ENCODE measurements around the gene CCDC61. TPM values are rescaled to one million over a fixed set of nuclear protein-coding genes. Genes with fewer than 3 reads are reported as not detected.

CCDC61 gene
- total RNA-seq, 1 donor from 2014 or later, result 13.7 TPM

GRCh38 chr19:46014534-46014933, 19.3 kb downstream of the CCDC61 start:
- H3K36me3 ChIP-seq, result no peaks in the 10 kb centered on the region
- no peaks in the 10 kb centered on the region for H3K27me3 ChIP-seq
- no peak overlapping the region for H3K27ac ChIP-seq
- intact Hi-C loops (cut with DNase I), result no loop called here
- peaks cover 12 to 17% of the 10 kb centered on the region in 2 donors for H3K4me1 ChIP-seq
- TF ChIP-seq CTCF (IDR thresholded peaks at IDR 0.05), result no peak
- no peaks in the 10 kb centered on the region for H3K9me3 ChIP-seq
- peak overlapping the region; percentile 35 to 80 for H3K4me3 ChIP-seq
- DNase-seq (ENCODE audit: low spot score in 2 of 2), result no peak

GRCh38 chr19:46014941-46015686, 19.8 kb downstream of the CCDC61 start:
- DNase-seq (ENCODE audit: low spot score in 2 of 2), result peak in 1 of 2 donors; percentile 16
- Histone ChIP-seq H3K4me3 (peak overlapping the region; percentile 35 to 80), H3K27me3 (no peaks in the 10 kb centered on the region), H3K9me3 (no peaks in the 10 kb centered on the region), H3K4me1 (peaks cover 12 to 17% of the 10 kb centered on the region in 2 donors), H3K27ac (peak overlapping the region in 1 of 2 donors; percentile 37), H3K36me3 (no peaks in the 10 kb centered on the region)
- no peak for TF ChIP-seq CTCF (IDR thresholded peaks at IDR 0.05)
- intact Hi-C loops (cut with DNase I), result loop anchor here (5.0 kb wide), 1 partner anchor 198 kb away; the partner anchor contains the start of gene RSPH6A

GRCh38 chr19:46015687-46016425, 20.6 kb downstream of the CCDC61 start:
- H3K36me3 ChIP-seq, result no peaks in the 10 kb centered on the region
- H3K4me3 ChIP-seq, result peak overlapping the region; percentile 76 to 80
- H3K27me3 ChIP-seq, result no peaks in the 10 kb centered on the region
- DNase-seq (ENCODE audit: low spot score in 2 of 2), result no peak
- H3K9me3 ChIP-seq, result no peaks in the 10 kb centered on the region
- H3K27ac ChIP-seq, result peak overlapping the region in 1 of 2 donors; percentile 37
- TF ChIP-seq CTCF (IDR thresholded peaks at IDR 0.05), result no peak
- intact Hi-C loops (cut with DNase I), result loop anchor here (1.0 to 5.0 kb wide), 2 partner anchors 21 to 199 kb away; partner anchors contain the start of genes CCDC61 and RSPH6A
- peaks cover 12 to 17% of the 10 kb centered on the region in 2 donors for H3K4me1 ChIP-seq

GRCh38 chr19:46016426-46017094, 21.3 kb downstream of the CCDC61 start:
- H3K36me3 ChIP-seq, result no peaks in the 10 kb centered on the region
- TF ChIP-seq CTCF (IDR thresholded peaks at IDR 0.05), result peak; percentile 75 to 96 (median 90)
- peaks cover 12 to 17% of the 10 kb centered on the region in 2 donors for H3K4me1 ChIP-seq
- H3K27ac ChIP-seq, result peak overlapping the region in 1 of 2 donors; percentile 37
- peak overlapping the region; percentile 76 to 80 for H3K4me3 ChIP-seq
- no peaks in the 10 kb centered on the region for H3K27me3 ChIP-seq
- intact Hi-C loops (cut with DNase I), result loop anchor here (1.0 to 5.0 kb wide), 2 partner anchors 21 to 199 kb away; partner anchors contain the start of genes CCDC61 and RSPH6A
- peak in 1 of 2 donors; percentile 83 for DNase-seq (ENCODE audit: low spot score in 2 of 2)
- H3K9me3 ChIP-seq, result no peaks in the 10 kb centered on the region

GRCh38 chr19:46017095-46017429, 21.8 kb downstream of the CCDC61 start:
- Histone ChIP-seq H3K27ac (no peak overlapping the region), H3K4me1 (peaks cover 12 to 17% of the 10 kb centered on the region in 2 donors), H3K36me3 (no peaks in the 10 kb centered on the region), H3K27me3 (no peaks in the 10 kb centered on the region), H3K4me3 (peak overlapping the region; percentile 76 to 80), H3K9me3 (no peaks in the 10 kb centered on the region)
- intact Hi-C loops (cut with DNase I), result loop anchor here (5.0 kb wide), 1 partner anchor 200 kb away; the partner anchor contains the start of gene RSPH6A
- no peak for TF ChIP-seq CTCF (IDR thresholded peaks at IDR 0.05)
- DNase-seq (ENCODE audit: low spot score in 2 of 2), result no peak

All from ascending aorta (tissue), 2 donors.